Measurements from ENCODE around the gene NDP. TPM values are rescaled to one million over a fixed set of nuclear protein-coding genes. Genes with fewer than 3 reads are reported as not detected.
A peak's percentile ranks its signal among the peaks of the same experiment; 100 is the strongest.

The NDP gene
- total and polyA plus RNA-seq, 4 donors: 1.3 to 3.7 TPM; not detected in 2

- no peak overlapping the region for H3K4me3 ChIP-seq
- H3K9ac ChIP-seq (ENCODE audit: insufficient read depth in 1 of 2, low read length in 2 of 2): no peak overlapping the region
- ATAC-seq (ENCODE audit: insufficient read depth, low FRiP score) (no peak), DNase-seq (no peak)
- H3K36me3 ChIP-seq (ENCODE audit: control insufficient read depth in 4 of 4, insufficient read depth in 4 of 4, low read length in 4 of 4): no peaks in the 10 kb centered on the region
- H3K27ac ChIP-seq (ENCODE audit: low read depth in 1 of 2, low read length in 1 of 2): no peak overlapping the region
- WGBS, 2 donors: 89 to 93% methylated on average over 3 of the region's 3 CpGs
- H3K4me1 ChIP-seq (ENCODE audit: control insufficient read depth in 5 of 5, insufficient read depth in 5 of 5, low read length in 5 of 5): no peaks in the 10 kb centered on the region
- H3K27me3 ChIP-seq (ENCODE audit: control insufficient read depth in 3 of 3, insufficient read depth in 3 of 3, low read length in 2 of 3): peaks cover 0 to 20% (median 6%) of the 10 kb centered on the region in 3 donors
- no peaks in the 10 kb centered on the region for H3K9me3 ChIP-seq (ENCODE audit: control insufficient read depth in 4 of 4, insufficient read depth in 3 of 4, low read length in 3 of 4)
- TF ChIP-seq CTCF (IDR thresholded peaks at IDR 0.05; ENCODE audit: control extremely low read depth, extremely low read depth): no peak
These were observed 46.7 kb upstream of the NDP start for GRCh38 chrX:44019911-44020310.

DNA sequence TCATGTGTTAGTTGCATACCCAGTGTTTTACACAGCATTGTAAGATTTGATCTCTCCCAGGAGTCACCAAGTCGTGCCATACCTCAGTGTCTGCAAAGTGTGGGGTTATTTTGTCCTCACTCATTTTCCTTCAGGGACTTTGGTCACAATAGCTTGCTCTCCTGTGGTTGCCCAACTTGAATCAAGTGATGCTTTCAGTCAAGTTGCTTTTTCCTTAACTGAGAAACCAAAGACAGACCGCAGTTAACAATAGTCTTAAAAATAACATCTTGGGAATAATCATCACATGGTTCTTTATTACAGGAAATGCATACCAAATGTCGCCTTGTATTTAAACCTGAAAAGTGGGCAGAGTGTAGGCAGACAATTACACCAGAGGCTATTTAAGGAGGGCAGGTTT, 44.5 kb upstream of the NDP start:
- H3K4me1 ChIP-seq (ENCODE audit: control insufficient read depth in 5 of 5, insufficient read depth in 5 of 5, low read length in 5 of 5): no peaks in the 10 kb centered on the region
- peaks cover 0 to 2% (median 0%) of the 10 kb centered on the region in 4 donors for H3K9me3 ChIP-seq (ENCODE audit: control insufficient read depth in 4 of 4, insufficient read depth in 3 of 4, low read length in 3 of 4)
- WGBS, 2 donors: 59 to 77% methylated on average over 3 of the region's 3 CpGs
- DNase-seq (no peak), ATAC-seq (ENCODE audit: insufficient read depth, low FRiP score) (no peak)
- no peak for TF ChIP-seq CTCF (IDR thresholded peaks at IDR 0.05; ENCODE audit: control extremely low read depth, extremely low read depth)
- peaks cover 0 to 20% (median 8%) of the 10 kb centered on the region in 3 donors for H3K27me3 ChIP-seq (ENCODE audit: control insufficient read depth in 3 of 3, insufficient read depth in 3 of 3, low read length in 2 of 3)
- H3K36me3 ChIP-seq (ENCODE audit: control insufficient read depth in 4 of 4, insufficient read depth in 4 of 4, low read length in 4 of 4): no peaks in the 10 kb centered on the region
- H3K4me3 ChIP-seq: no peak overlapping the region
- no peak overlapping the region for H3K9ac ChIP-seq (ENCODE audit: insufficient read depth in 1 of 2, low read length in 2 of 2)
- H3K27ac ChIP-seq (ENCODE audit: low read depth in 1 of 2, low read length in 1 of 2): no peak overlapping the region

GRCh38 chrX:44016906-44017305, 43.7 kb upstream of the NDP start:
- no peaks in the 10 kb centered on the region for H3K36me3 ChIP-seq (ENCODE audit: control insufficient read depth in 4 of 4, insufficient read depth in 4 of 4, low read length in 4 of 4)
- H3K9me3 ChIP-seq (ENCODE audit: control insufficient read depth in 4 of 4, insufficient read depth in 3 of 4, low read length in 3 of 4): peaks cover 0 to 2% (median 0%) of the 10 kb centered on the region in 4 donors
- no peak for DNase-seq
- H3K27me3 ChIP-seq (ENCODE audit: control insufficient read depth in 3 of 3, insufficient read depth in 3 of 3, low read length in 2 of 3): peaks cover 0 to 17% (median 8%) of the 10 kb centered on the region in 3 donors
- H3K9ac ChIP-seq (ENCODE audit: insufficient read depth in 1 of 2, low read length in 2 of 2): no peak overlapping the region
- no peak for ATAC-seq (ENCODE audit: insufficient read depth, low FRiP score)
- no peak for TF ChIP-seq CTCF (IDR thresholded peaks at IDR 0.05; ENCODE audit: control extremely low read depth, extremely low read depth)
- no peak overlapping the region for H3K27ac ChIP-seq (ENCODE audit: low read depth in 1 of 2, low read length in 1 of 2)
- H3K4me3 ChIP-seq: no peak overlapping the region
- H3K4me1 ChIP-seq (ENCODE audit: control insufficient read depth in 5 of 5, insufficient read depth in 5 of 5, low read length in 5 of 5): no peaks in the 10 kb centered on the region
- WGBS, 2 donors: 64 to 87% methylated on average over 4 of the region's 4 CpGs

DNA sequence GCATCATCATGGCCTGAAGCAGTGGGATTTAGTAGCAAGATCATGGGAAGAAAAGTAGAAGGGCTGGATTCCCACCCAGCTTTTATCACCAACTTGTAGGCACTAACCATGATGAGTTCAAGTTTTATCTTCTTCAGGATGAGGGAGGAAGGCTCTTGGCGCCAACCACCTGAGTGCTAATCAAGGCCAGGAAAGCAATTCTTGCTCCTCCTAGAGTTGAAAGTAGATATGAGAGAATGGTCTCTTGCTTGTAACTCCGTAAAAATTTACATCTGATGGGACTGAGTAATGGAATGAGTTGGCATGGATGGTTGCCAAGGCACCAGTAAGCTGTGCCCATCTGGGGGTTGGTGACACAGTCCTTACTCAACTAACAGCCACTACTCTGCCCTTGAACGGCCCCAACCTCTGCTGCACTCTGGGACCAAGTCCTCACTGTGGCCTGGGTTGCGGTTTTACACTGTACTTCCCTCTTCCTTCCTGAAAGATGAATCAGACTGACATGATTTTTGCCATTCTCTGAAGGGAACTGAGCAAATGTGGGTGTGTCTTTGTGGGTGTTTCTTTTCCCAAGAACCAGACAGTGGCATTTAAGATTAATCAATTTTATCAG, 39.4 kb upstream of the NDP start:
- Histone ChIP-seq H3K4me3 (no peak overlapping the region), H3K27ac (ENCODE audit: low read depth in 1 of 2, low read length in 1 of 2) (no peak overlapping the region), H3K36me3 (ENCODE audit: control insufficient read depth in 4 of 4, insufficient read depth in 4 of 4, low read length in 4 of 4) (no peaks in the 10 kb centered on the region), H3K9me3 (ENCODE audit: control insufficient read depth in 4 of 4, insufficient read depth in 3 of 4, low read length in 3 of 4) (peaks cover 0 to 2% (median 0%) of the 10 kb centered on the region in 4 donors), H3K9ac (ENCODE audit: insufficient read depth in 1 of 2, low read length in 2 of 2) (no peak overlapping the region), H3K27me3 (ENCODE audit: control insufficient read depth in 3 of 3, insufficient read depth in 3 of 3, low read length in 2 of 3) (peaks cover 0 to 12% (median 7%) of the 10 kb centered on the region in 3 donors), H3K4me1 (ENCODE audit: control insufficient read depth in 5 of 5, insufficient read depth in 5 of 5, low read length in 5 of 5) (no peaks in the 10 kb centered on the region)
- TF ChIP-seq CTCF (IDR thresholded peaks at IDR 0.05; ENCODE audit: control extremely low read depth, extremely low read depth): no peak
- WGBS, 2 donors: 36 to 51% methylated on average over 4 of the region's 4 CpGs
- ATAC-seq (ENCODE audit: insufficient read depth, low FRiP score): peak; percentile 82
- no peak for DNase-seq

Data from lung (tissue), 12 donors.